ENCODE measurements around the gene SBF1. TPM values are rescaled to one million over a fixed set of nuclear protein-coding genes. Genes with fewer than 3 reads are reported as not detected.

The SBF1 gene
- total and polyA plus RNA-seq, 2 of the 13 experiments (the other 11 are each of a cell fraction or from before 2014, with no cell fraction given) = 31.7 to 40.9 TPM

DNA sequence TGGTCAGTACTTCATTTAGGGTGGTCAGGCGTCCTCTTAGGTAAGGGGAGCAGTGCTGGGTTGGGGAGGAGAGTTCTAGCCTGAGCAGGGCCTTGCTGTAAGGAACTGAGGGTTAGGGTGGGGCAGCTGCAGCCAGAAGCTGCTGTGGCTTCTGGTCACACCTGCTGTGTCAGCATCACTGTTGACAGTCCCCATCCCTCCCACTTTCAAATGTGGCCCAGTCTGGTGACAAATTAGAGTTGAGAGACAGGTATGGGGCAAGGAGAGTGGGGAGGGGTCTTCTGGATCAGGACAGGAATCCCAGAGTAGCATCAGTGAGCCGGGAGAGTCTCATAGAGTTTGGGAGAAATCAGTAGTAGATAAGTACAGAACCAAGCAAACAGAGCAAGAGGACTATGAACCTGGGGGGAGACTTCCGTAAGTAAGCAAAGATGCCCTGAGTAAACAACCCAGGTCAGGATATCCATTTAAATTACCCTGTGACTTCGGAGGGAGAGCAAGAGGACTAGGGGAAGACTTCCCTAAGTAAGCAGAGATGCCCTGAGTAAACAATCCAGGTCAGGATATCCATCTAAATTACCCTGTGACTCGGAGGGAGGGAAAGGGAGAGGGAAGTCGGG, 78.0 kb downstream of the SBF1 start (continued):
- TF ChIP-seq, protein P1, sequence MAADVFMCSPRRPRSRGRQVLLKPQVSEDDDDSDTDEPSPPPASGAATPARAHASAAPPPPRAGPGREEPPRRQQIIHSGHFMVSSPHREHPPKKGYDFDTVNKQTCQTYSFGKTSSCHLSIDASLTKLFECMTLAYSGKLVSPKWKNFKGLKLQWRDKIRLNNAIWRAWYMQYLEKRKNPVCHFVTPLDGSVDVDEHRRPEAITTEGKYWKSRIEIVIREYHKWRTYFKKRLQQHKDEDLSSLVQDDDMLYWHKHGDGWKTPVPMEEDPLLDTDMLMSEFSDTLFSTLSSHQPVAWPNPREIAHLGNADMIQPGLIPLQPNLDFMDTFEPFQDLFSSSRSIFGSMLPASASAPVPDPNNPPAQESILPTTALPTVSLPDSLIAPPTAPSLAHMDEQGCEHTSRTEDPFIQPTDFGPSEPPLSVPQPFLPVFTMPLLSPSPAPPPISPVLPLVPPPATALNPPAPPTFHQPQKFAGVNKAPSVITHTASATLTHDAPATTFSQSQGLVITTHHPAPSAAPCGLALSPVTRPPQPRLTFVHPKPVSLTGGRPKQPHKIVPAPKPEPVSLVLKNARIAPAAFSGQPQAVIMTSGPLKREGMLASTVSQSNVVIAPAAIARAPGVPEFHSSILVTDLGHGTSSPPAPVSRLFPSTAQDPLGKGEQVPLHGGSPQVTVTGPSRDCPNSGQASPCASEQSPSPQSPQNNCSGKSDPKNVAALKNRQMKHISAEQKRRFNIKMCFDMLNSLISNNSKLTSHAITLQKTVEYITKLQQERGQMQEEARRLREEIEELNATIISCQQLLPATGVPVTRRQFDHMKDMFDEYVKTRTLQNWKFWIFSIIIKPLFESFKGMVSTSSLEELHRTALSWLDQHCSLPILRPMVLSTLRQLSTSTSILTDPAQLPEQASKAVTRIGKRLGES (CRISPR knock-in tag; IDR thresholded peaks at IDR 0.05; ENCODE audit: borderline replicate concordance) = no peak; the same call in 1 of the 2 replicates
- TF ChIP-seq RBAK (CRISPR knock-in tag; IDR thresholded peaks at IDR 0.05) (no peak), HDAC6 (IDR thresholded peaks at IDR 0.05; ENCODE audit: low read depth, low read length) (no peak), NONO (IDR thresholded peaks at IDR 0.05) (no peak), NONO (CRISPR knock-in tag; conservative IDR thresholded peaks at IDR 0.05) (peak; percentile 76), ZNF891 (CRISPR knock-in tag; IDR thresholded peaks at IDR 0.05) (no peak), ZNF510 (CRISPR knock-in tag; IDR thresholded peaks at IDR 0.05; ENCODE audit: low read depth) (no peak), ZNF34 (CRISPR knock-in tag; IDR thresholded peaks at IDR 0.05; ENCODE audit: borderline replicate concordance) (no peak), FOXO1 (CRISPR knock-in tag; IDR thresholded peaks at IDR 0.05) (peak; percentile 91), ZNF343 (CRISPR knock-in tag; IDR thresholded peaks at IDR 0.05) (no peak), HNF4A (CRISPR knock-in tag; IDR thresholded peaks at IDR 0.05) (peak; percentile 98), SNRNP70 (IDR thresholded peaks at IDR 0.05; ENCODE audit: low read depth, low read length) (no peak), ZBTB42 (CRISPR knock-in tag; IDR thresholded peaks at IDR 0.05) (no peak), ETV5 (CRISPR knock-in tag; IDR thresholded peaks at IDR 0.05; ENCODE audit: borderline replicate concordance) (peak; percentile 99), NFKBIZ (CRISPR knock-in tag; IDR thresholded peaks at IDR 0.05) (peak; percentile 83; the same call in 1 of the 2 replicates)
- TF ChIP-seq, protein P2, sequence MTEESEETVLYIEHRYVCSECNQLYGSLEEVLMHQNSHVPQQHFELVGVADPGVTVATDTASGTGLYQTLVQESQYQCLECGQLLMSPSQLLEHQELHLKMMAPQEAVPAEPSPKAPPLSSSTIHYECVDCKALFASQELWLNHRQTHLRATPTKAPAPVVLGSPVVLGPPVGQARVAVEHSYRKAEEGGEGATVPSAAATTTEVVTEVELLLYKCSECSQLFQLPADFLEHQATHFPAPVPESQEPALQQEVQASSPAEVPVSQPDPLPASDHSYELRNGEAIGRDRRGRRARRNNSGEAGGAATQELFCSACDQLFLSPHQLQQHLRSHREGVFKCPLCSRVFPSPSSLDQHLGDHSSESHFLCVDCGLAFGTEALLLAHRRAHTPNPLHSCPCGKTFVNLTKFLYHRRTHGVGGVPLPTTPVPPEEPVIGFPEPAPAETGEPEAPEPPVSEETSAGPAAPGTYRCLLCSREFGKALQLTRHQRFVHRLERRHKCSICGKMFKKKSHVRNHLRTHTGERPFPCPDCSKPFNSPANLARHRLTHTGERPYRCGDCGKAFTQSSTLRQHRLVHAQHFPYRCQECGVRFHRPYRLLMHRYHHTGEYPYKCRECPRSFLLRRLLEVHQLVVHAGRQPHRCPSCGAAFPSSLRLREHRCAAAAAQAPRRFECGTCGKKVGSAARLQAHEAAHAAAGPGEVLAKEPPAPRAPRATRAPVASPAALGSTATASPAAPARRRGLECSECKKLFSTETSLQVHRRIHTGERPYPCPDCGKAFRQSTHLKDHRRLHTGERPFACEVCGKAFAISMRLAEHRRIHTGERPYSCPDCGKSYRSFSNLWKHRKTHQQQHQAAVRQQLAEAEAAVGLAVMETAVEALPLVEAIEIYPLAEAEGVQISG (CRISPR knock-in tag; IDR thresholded peaks at IDR 0.05) = peak; percentile 57
- TF ChIP-seq, protein P3, sequence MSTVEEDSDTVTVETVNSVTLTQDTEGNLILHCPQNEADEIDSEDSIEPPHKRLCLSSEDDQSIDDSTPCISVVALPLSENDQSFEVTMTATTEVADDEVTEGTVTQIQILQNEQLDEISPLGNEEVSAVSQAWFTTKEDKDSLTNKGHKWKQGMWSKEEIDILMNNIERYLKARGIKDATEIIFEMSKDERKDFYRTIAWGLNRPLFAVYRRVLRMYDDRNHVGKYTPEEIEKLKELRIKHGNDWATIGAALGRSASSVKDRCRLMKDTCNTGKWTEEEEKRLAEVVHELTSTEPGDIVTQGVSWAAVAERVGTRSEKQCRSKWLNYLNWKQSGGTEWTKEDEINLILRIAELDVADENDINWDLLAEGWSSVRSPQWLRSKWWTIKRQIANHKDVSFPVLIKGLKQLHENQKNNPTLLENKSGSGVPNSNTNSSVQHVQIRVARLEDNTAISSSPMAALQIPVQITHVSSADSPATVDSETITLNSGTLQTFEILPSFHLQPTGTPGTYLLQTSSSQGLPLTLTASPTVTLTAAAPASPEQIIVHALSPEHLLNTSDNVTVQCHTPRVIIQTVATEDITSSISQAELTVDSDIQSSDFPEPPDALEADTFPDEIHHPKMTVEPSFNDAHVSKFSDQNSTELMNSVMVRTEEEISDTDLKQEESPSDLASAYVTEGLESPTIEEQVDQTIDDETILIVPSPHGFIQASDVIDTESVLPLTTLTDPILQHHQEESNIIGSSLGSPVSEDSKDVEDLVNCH (CRISPR knock-in tag; IDR thresholded peaks at IDR 0.05) = no peak
- TF ChIP-seq, protein P4, sequence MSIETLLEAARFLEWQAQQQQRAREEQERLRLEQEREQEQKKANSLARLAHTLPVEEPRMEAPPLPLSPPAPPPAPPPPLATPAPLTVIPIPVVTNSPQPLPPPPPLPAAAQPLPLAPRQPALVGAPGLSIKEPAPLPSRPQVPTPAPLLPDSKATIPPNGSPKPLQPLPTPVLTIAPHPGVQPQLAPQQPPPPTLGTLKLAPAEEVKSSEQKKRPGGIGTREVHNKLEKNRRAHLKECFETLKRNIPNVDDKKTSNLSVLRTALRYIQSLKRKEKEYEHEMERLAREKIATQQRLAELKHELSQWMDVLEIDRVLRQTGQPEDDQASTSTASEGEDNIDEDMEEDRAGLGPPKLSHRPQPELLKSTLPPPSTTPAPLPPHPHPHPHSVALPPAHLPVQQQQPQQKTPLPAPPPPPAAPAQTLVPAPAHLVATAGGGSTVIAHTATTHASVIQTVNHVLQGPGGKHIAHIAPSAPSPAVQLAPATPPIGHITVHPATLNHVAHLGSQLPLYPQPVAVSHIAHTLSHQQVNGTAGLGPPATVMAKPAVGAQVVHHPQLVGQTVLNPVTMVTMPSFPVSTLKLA (IDR thresholded peaks at IDR 0.05) = no peak
- TF ChIP-seq, protein P5, sequence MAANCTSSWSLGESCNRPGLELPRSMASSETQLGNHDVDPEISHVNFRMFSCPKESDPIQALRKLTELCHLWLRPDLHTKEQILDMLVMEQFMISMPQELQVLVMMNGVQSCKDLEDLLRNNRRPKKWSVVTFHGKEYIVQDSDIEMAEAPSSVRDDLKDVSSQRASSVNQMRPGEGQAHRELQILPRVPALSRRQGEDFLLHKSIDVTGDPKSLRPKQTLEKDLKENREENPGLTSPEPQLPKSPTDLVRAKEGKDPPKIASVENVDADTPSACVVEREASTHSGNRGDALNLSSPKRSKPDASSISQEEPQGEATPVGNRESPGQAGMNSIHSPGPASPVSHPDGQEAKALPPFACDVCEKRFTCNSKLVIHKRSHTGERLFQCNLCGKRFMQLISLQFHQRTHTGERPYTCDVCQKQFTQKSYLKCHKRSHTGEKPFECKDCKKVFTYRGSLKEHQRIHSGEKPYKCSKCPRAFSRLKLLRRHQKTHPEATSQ (CRISPR knock-in tag; IDR thresholded peaks at IDR 0.05; ENCODE audit: borderline replicate concordance) = 0 out of 2 replicates have a peak, but pooled peaks have one; percentile 48

Data from HepG2 (cell line).